ENCODE results near the gene NPTN. TPM values are rescaled to one million over a fixed set of nuclear protein-coding genes. Genes with fewer than 3 reads are reported as not detected.

The NPTN gene
- total and polyA plus RNA-seq, 5 donors from 2014 or later: 35.4 to 45.3 (median 37.5) TPM

- H3K36me3 Mint-ChIP-seq: peaks cover 3% of the 10 kb centered on the region
- H3K4me3 Mint-ChIP-seq: no peak overlapping the region
- Histone ChIP-seq H3K36me3 (ENCODE audit: control insufficient read depth, insufficient read depth, low read length) (no peaks in the 10 kb centered on the region), H3K4me3 (ENCODE audit: low read depth, low read length) (no peak overlapping the region), H3K4me1 (ENCODE audit: control insufficient read depth, insufficient read depth, low read length, poor library complexity, severe bottlenecking) (peaks cover 3% of the 10 kb centered on the region), H3K27me3 (ENCODE audit: control insufficient read depth, insufficient read depth, low read length) (peaks cover 3% of the 10 kb centered on the region), H3K27ac (ENCODE audit: insufficient read depth, low read length, poor library complexity, severe bottlenecking) (no peak overlapping the region), H3K9me3 (ENCODE audit: control insufficient read depth in 2 of 2, low read length in 2 of 2) (no peaks in the 10 kb centered on the region)
- peaks cover 5% of the 10 kb centered on the region for H3K27me3 Mint-ChIP-seq
- H3K4me1 Mint-ChIP-seq: peaks cover 3 to 27% (median 22%) of the 10 kb centered on the region in 4 donors
- no peak for DNase-seq
- H3K27ac Mint-ChIP-seq: no peak overlapping the region
- peaks cover 0 to 4% (median 0%) of the 10 kb centered on the region in 7 donors for H3K9me3 Mint-ChIP-seq
- ATAC-seq (ENCODE audit: low read depth in 2 of 2): no peak
These were observed 111.2 kb downstream of the NPTN start for GRCh38 chr15:73522011-73522410.

- no peak for DNase-seq
- peaks cover 0 to 6% (median 0%) of the 10 kb centered on the region in 7 donors for H3K9me3 Mint-ChIP-seq
- peaks cover 3% of the 10 kb centered on the region for H3K4me1 ChIP-seq (ENCODE audit: control insufficient read depth, insufficient read depth, low read length, poor library complexity, severe bottlenecking)
- H3K27ac ChIP-seq (ENCODE audit: insufficient read depth, low read length, poor library complexity, severe bottlenecking): no peak overlapping the region
- no peaks in the 10 kb centered on the region for H3K36me3 ChIP-seq (ENCODE audit: control insufficient read depth, insufficient read depth, low read length)
- no peaks in the 10 kb centered on the region for H3K9me3 ChIP-seq (ENCODE audit: control insufficient read depth in 2 of 2, low read length in 2 of 2)
- H3K4me3 ChIP-seq (ENCODE audit: low read depth, low read length): no peak overlapping the region
- peak overlapping the region in 1 of 3 donors; percentile 24 for H3K27ac Mint-ChIP-seq
- H3K27me3 ChIP-seq (ENCODE audit: control insufficient read depth, insufficient read depth, low read length): no peaks in the 10 kb centered on the region
- no peak overlapping the region for H3K4me3 Mint-ChIP-seq
- peaks cover 6 to 32% (median 27%) of the 10 kb centered on the region in 4 donors for H3K4me1 Mint-ChIP-seq
- no peak for ATAC-seq (ENCODE audit: low read depth in 2 of 2)
- H3K27me3 Mint-ChIP-seq: peaks cover 6% of the 10 kb centered on the region
- H3K36me3 Mint-ChIP-seq: peaks cover 3% of the 10 kb centered on the region
These were observed 114.1 kb downstream of the NPTN start for GRCh38 chr15:73518876-73519733.

- Histone ChIP-seq H3K4me3 (ENCODE audit: low read depth, low read length) (no peak overlapping the region), H3K9me3 (ENCODE audit: control insufficient read depth in 2 of 2, low read length in 2 of 2) (no peaks in the 10 kb centered on the region), H3K27me3 (ENCODE audit: control insufficient read depth, insufficient read depth, low read length) (no peaks in the 10 kb centered on the region), H3K36me3 (ENCODE audit: control insufficient read depth, insufficient read depth, low read length) (no peaks in the 10 kb centered on the region), H3K27ac (ENCODE audit: insufficient read depth, low read length, poor library complexity, severe bottlenecking) (no peak overlapping the region), H3K4me1 (ENCODE audit: control insufficient read depth, insufficient read depth, low read length, poor library complexity, severe bottlenecking) (peaks cover 3% of the 10 kb centered on the region)
- ATAC-seq (ENCODE audit: low read depth in 2 of 2): no peak
- no peak overlapping the region for H3K4me3 Mint-ChIP-seq
- H3K27me3 Mint-ChIP-seq: peaks cover 6% of the 10 kb centered on the region
- H3K27ac Mint-ChIP-seq: peak overlapping the region in 1 of 3 donors; percentile 24
- H3K9me3 Mint-ChIP-seq: peaks cover 0 to 6% (median 0%) of the 10 kb centered on the region in 7 donors
- no peak for DNase-seq
- peaks cover 6 to 32% (median 27%) of the 10 kb centered on the region in 4 donors for H3K4me1 Mint-ChIP-seq
- peaks cover 3% of the 10 kb centered on the region for H3K36me3 Mint-ChIP-seq
These were observed 114.9 kb downstream of the NPTN start for GRCh38 chr15:73518180-73518862.

- peaks cover 3% of the 10 kb centered on the region for H3K4me1 ChIP-seq (ENCODE audit: control insufficient read depth, insufficient read depth, low read length, poor library complexity, severe bottlenecking)
- Mint-ChIP-seq H3K27me3 (peaks cover 6% of the 10 kb centered on the region), H3K4me1 (peaks cover 6 to 32% (median 27%) of the 10 kb centered on the region in 4 donors)
These were observed 115.6 kb downstream of the NPTN start for GRCh38 chr15:73517566-73517965.

GRCh38 chr15:73515527-73515926 is 117.7 kb downstream of the NPTN start:
- Histone ChIP-seq H3K36me3 (ENCODE audit: control insufficient read depth, insufficient read depth, low read length) (no peaks in the 10 kb centered on the region), H3K27me3 (ENCODE audit: control insufficient read depth, insufficient read depth, low read length) (no peaks in the 10 kb centered on the region), H3K4me3 (ENCODE audit: low read depth, low read length) (no peak overlapping the region), H3K27ac (ENCODE audit: insufficient read depth, low read length, poor library complexity, severe bottlenecking) (no peak overlapping the region), H3K4me1 (ENCODE audit: control insufficient read depth, insufficient read depth, low read length, poor library complexity, severe bottlenecking) (no peaks in the 10 kb centered on the region), H3K9me3 (ENCODE audit: control insufficient read depth in 2 of 2, low read length in 2 of 2) (no peaks in the 10 kb centered on the region)
- Mint-ChIP-seq H3K9me3 (peaks cover 0 to 6% (median 0%) of the 10 kb centered on the region in 7 donors), H3K4me3 (no peak overlapping the region), H3K27ac (no peak overlapping the region), H3K27me3 (peaks cover 6% of the 10 kb centered on the region), H3K4me1 (peaks cover 6 to 24% (median 15%) of the 10 kb centered on the region in 4 donors), H3K36me3 (peaks cover 3% of the 10 kb centered on the region)
- ATAC-seq (ENCODE audit: low read depth in 2 of 2) (no peak), DNase-seq (no peak)

More at GRCh38 chr15:73517566-73517965, 115.6 kb downstream of the NPTN start:
- Mint-ChIP-seq H3K36me3 (peaks cover 3% of the 10 kb centered on the region), H3K9me3 (peaks cover 0 to 6% (median 0%) of the 10 kb centered on the region in 7 donors), H3K27ac (no peak overlapping the region), H3K4me3 (no peak overlapping the region)
- Histone ChIP-seq H3K4me3 (ENCODE audit: low read depth, low read length) (no peak overlapping the region), H3K9me3 (ENCODE audit: control insufficient read depth in 2 of 2, low read length in 2 of 2) (no peaks in the 10 kb centered on the region), H3K27ac (ENCODE audit: insufficient read depth, low read length, poor library complexity, severe bottlenecking) (no peak overlapping the region), H3K27me3 (ENCODE audit: control insufficient read depth, insufficient read depth, low read length) (no peaks in the 10 kb centered on the region), H3K36me3 (ENCODE audit: control insufficient read depth, insufficient read depth, low read length) (no peaks in the 10 kb centered on the region)
- ATAC-seq (ENCODE audit: low read depth in 2 of 2): no peak
- no peak for DNase-seq

Other genes starting within 250 kb of the NPTN start
- gene REC114, start 190.2 kb downstream of the NPTN start, total RNA-seq: not detected
- gene REC114, start 190.2 kb downstream of the NPTN start, polyA plus RNA-seq: not detected
- not detected for gene CD276, start 51.0 kb upstream of the NPTN start, total RNA-seq
- gene CD276, start 51.0 kb upstream of the NPTN start, polyA plus RNA-seq: not detected
- gene INSYN1, start 120.0 kb upstream of the NPTN start, total RNA-seq: not detected
- not detected for gene INSYN1, start 120.0 kb upstream of the NPTN start, polyA plus RNA-seq
- gene TBC1D21, start 240.2 kb upstream of the NPTN start, total RNA-seq: not detected
- not detected for gene TBC1D21, start 240.2 kb upstream of the NPTN start, polyA plus RNA-seq